ENCODE results near the gene NPS.

Gene NPS

DNA sequence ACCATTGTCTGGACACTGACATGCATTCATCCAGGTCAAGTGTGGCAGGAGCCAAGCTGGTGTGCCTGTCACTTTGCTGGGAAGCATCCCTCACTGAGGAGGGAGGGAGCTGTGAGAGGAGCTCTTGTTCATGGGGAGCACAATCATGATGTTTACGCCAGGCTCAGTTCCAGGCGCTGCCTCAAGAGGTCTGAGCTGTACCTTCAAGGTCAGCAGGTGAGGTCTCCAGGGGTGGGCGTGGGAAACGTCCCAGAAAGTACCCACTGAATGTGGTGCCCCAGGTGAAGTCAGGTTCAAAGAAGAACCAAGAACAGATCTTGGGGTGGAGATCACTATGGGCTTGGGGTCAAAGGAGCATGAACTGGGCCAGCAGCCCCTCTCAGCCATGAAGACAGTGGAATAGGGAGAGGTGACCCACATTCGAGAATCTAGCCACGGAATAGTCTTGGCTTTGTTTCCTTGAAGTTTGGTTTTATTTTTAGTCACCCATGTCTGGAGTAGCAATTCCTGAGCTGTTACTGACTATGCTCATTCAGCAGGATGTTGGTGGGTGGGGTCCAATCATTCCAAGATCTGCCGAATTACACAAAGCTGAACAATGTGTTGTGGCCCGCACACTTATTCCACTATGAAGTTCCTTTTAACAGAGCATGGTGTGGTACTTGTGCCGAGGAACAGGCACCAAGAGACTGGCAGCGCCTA, 29.3 kb downstream of the NPS start:
- DNase-seq (ENCODE audit: low read depth), result no peak
- TF ChIP-seq, protein P1, sequence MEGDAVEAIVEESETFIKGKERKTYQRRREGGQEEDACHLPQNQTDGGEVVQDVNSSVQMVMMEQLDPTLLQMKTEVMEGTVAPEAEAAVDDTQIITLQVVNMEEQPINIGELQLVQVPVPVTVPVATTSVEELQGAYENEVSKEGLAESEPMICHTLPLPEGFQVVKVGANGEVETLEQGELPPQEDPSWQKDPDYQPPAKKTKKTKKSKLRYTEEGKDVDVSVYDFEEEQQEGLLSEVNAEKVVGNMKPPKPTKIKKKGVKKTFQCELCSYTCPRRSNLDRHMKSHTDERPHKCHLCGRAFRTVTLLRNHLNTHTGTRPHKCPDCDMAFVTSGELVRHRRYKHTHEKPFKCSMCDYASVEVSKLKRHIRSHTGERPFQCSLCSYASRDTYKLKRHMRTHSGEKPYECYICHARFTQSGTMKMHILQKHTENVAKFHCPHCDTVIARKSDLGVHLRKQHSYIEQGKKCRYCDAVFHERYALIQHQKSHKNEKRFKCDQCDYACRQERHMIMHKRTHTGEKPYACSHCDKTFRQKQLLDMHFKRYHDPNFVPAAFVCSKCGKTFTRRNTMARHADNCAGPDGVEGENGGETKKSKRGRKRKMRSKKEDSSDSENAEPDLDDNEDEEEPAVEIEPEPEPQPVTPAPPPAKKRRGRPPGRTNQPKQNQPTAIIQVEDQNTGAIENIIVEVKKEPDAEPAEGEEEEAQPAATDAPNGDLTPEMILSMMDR (conservative IDR thresholded peaks at IDR 0.05; ENCODE audit: low read depth, low read length), result no peak
- no peak overlapping the region for H3K4me3 ChIP-seq (ENCODE audit: low read depth, low read length)

DNA sequence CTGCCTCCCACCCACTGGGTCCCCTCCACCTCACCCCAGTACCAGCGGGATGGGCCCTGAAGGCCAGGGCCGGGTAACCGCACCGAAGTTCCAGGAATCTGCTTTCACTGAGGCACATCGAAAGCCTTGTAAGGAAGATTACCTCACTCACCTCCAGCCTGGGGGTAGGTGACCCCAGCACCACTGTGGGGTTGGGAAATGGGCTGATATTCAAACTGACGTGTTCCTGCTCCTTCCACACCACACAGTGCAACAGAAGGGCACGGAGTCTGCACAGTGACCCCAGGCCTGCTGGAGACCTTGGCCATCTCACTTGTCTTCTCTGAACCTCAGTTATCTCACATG, 29.8 kb downstream of the NPS start:
- no peak overlapping the region for H3K4me3 ChIP-seq (ENCODE audit: low read depth, low read length)
- DNase-seq (ENCODE audit: low read depth), result no peak
- TF ChIP-seq, protein P1 (conservative IDR thresholded peaks at IDR 0.05; ENCODE audit: low read depth, low read length), result no peak

DNA sequence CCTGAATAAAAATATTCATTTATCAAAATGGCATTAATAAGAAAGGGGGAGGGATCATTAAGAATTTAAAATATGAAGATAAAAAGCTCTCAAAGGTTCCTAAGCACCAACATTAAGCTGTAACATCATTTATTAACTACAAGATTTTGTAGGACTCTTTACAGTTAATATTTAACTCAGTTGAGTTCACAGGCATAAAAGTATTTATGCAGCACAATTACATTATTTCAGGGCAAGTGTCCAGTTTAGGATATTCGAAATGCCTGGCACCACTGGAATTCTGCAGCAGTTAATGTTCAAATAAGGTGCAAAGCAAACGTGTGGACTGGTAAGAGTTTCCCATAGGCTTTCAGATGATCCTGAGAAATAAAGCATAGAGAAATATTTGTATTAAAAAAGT, 30.5 kb downstream of the NPS start:
- H3K4me3 ChIP-seq (ENCODE audit: low read depth, low read length), result no peak overlapping the region
- no peak for DNase-seq (ENCODE audit: low read depth)
- TF ChIP-seq, protein P1 (conservative IDR thresholded peaks at IDR 0.05; ENCODE audit: low read depth, low read length), result no peak

DNA sequence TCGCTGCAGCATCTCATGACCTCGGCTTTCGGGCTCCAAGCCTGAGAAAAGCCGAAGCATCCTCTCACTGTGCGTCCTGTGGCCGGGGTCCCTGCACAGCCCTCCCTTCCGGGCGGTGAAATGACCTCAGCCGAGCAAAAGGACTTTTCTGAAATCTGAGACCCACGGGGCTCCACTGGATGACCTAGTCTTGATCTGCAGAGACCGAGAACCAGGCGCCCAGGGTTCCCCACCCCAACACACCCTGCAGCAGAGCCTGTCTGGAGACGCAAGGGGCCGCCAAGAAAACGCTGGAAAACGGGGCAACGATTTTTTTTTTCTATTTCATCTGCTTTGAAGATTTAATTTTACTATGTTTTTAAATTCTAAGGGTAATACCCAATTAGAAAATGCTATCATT, 31.7 kb downstream of the NPS start:
- no peak for DNase-seq (ENCODE audit: low read depth)
- TF ChIP-seq, protein P1 (conservative IDR thresholded peaks at IDR 0.05; ENCODE audit: low read depth, low read length), result no peak
- H3K4me3 ChIP-seq (ENCODE audit: low read depth, low read length), result no peak overlapping the region

DNA sequence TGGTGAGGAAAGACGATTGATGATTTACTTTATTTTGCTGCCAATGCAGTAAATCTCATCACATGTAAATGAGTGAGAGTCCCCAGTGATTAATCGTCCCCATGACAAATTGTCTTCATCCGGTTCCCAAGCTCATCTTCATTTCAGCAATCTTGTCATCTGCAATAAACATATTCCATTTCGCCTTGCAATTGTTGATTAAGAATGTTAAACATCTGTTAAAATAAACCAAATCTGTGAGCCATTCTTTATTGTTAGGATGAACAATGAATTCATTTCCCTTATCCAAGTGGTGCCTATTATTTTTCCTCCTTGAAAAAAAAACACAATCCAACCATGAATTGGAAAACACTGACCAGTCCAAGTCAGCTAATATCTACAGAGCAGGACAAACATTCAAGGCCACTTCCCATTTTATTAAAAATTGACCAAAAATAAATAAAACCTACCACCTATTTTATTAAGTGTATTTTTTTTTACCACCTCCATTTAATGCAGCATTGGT, 36.5 kb downstream of the NPS start:
- H3K4me3 ChIP-seq (ENCODE audit: low read depth, low read length), result no peak overlapping the region
- DNase-seq (ENCODE audit: low read depth), result no peak
- TF ChIP-seq, protein P1 (conservative IDR thresholded peaks at IDR 0.05; ENCODE audit: low read depth, low read length), result no peak

DNA sequence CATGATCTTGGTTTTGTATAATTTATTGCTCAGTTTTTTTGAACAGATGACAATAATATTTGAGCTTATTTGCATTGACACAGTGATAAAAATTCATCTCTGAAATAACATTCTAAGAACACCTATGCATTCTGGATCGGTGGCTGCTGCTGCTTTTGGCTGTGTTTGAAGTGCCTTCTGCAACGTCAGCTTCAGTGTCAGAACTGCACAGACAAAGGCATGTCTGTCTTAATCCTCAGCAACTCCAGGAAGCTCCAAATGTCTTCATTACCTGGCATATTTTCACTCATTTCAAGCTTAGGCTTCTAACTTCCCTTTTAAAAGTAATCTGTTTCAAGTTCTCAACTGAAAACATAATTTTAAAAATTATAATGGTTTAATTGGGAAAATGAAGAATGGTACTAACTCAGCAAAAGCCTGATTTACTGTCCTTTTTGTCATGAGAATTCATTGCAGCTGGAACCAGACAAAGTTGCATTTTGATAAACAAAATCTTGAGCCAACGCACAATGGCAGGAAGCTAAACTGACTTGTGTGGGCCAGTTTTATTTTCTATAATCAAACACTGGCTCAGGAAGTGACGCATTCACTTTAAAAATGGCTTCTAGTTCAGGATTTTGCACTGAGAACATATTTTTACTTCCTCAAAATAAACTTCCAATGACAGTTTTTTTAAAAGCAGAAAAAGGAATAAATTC, 38.7 kb downstream of the NPS start:
- TF ChIP-seq, protein P1 (conservative IDR thresholded peaks at IDR 0.05; ENCODE audit: low read depth, low read length), result no peak
- no peak overlapping the region for H3K4me3 ChIP-seq (ENCODE audit: low read depth, low read length)
- no peak for DNase-seq (ENCODE audit: low read depth)

DNA sequence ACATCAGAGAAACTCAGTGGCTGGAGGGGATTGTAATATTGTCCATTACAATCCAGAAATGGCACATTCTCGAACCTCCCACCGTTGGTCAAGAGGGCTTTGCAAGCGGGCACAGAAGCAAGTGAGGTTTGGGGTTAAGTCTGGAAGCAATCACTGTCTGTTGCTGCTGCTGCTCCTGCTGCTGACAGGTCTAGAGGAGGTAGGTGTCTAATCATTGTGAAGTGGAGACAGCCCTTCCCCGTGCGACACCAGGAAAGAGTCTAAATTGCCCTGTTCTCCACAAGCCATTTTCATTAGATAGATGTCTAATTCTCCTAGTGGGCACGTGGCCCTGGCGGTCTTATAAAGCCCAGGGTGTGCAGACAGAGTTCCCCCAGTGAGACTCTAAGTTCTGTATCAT, 43.5 kb downstream of the NPS start:
- DNase-seq (ENCODE audit: low read depth), result no peak
- TF ChIP-seq, protein P1 (conservative IDR thresholded peaks at IDR 0.05; ENCODE audit: low read depth, low read length), result no peak
- no peak overlapping the region for H3K4me3 ChIP-seq (ENCODE audit: low read depth, low read length)
